HG03280 (cell line): ENCODE data around the gene PSME1.

Experiments
- ATAC-seq: cut with Tn5 transposase; IDR thresholded peaks from one replicate; pipeline ENCODE4 v1.9.1; 2021; ENCODE audit warnings: mild to moderate bottlenecking, moderate library complexity; ENCODE audit not compliant: unreplicated experiment

The PSME1 gene

DNA sequence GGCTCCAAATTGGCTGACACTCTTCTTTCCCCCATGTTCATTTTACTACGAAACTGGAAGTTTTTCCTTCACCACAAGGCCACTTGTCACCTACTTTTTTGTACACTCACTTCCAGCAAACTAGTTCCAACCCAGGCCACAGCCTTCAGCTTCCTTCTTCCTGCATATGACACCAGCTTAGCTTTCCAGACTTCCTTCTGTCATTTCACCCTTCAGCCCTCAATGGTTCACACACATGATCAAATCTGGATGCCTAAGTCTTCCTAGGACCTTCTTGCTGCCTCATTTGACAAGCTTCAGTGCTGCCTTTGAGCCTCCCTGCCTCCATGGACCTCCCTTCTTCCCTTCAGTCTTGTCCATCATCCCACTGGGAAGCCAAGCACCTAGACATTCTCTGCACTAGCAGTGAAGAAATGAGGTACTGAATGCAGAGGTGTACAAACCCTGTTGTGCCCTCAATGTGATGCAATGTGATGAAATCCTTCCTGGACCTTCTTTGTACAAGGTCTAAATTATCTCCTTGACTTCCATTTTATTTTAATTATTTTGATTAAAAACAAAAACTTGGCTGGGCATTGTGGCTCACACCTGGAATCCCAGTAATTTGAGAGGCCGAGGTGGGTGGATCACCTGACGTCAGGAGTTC lies 31.6 kb downstream of the PSME1 start:
- no peak for ATAC-seq

DNA sequence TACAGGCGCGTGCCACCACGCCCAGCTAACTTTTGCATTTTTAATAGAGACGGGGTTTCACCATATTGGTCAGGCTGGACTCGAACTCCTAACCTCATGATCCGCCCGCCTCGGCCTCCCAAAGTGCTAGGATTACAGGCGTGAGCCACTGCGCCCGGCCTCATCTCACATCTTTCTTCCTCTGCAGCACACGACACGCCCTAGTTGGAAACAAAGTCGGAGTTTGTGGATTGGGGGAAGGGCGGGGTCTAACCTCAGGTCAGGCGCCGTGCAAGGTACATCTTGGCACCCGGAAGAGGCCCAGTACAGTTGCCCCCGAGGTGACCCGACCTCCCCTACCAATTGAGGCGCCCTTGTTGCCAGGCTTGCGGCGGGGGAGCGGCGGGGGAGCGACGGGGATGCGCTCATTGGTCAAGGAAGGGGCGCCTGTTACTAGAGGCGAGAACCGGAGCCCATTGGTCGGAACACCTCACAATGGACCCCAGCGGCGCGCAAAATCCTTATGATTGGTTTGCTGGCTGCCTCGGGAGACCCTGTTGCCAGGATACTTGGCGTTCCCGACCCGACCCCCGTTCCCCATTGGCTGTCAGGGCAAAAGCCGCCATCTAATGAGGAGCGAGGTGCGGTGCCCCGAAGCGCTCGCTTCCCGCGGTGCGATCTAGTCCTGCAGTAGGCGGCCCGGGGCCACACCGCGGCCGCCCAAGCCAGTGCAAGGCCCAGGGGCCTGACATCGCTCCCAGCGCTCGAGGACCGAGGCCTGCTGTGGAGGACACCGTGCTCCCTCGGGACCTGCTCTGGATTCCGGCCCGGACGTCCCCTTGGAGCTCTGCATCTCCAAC lies 35.6 kb downstream of the PSME1 start, which contains the start of gene REC8:
TSS of gene REC8 (plus strand) at position 659 of the 839 bp plus-strand sequence. CDS start 473 bp downstream, outside the sequence.
- peak; percentile 76 for ATAC-seq

GRCh38 chr14:24172261-24172860 lies 36.4 kb downstream of the PSME1 start:
- no peak for ATAC-seq

DNA sequence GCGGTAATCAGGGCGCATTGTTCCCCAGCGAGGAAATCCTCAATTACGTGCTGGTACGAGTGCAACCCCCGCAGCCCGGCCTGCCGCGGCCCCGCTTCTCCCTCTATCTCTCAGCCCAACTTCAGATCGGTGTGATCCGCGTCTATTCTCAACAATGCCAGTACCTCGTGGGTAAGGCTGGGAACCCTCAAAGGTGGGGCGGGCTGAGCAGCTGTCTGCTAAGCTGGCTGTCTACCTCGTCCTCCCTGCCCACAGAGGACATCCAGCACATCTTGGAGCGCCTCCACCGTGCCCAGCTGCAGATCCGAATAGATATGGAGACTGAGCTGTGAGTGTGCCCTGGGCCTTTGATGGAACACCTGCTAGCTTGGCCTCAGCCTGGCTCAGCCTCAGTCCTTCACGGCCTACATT lies 36.9 kb downstream of the PSME1 start:
- no peak for ATAC-seq

- ATAC-seq, result no peak
Observed at GRCh38 chr14:24176599-24176998, 40.6 kb downstream of the PSME1 start.

DNA sequence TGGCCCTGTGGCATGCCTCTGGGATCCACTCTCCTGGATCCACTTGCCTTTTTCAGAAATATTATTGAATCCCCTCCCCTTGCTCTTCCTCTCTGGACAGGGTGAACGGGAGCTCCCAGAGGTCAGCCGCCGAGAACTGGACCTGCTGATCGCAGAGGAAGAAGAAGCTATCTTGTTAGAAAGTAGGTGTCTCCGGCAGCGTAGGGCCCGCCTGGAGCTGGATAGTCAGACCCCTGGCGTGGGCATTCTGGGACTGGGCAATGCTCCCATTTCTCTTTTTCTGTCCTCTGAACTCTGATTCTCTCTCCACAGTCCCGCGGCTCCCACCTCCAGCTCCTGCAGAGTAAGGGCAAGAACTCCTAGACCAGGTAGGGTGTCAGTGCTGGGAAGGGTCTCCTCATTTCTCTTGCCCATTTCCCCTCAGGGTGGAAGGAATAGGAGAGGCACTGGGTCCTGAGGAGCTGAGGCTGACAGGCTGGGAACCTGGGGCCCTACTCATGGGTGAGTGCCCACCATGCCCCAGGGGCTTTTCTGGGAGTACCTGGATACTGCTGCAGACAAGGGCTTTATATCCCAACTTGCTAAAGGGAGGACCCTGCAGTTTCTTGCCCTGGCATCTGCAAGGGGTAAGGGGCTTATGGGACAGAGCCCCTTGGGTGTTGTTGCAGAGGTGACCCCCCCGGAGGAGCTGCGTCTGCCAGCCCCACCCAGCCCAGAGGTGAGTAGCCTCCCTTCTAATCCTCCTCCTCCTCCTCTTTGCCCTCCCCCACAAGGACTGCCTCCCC lies 41.2 kb downstream of the PSME1 start:
- no peak for ATAC-seq

DNA sequence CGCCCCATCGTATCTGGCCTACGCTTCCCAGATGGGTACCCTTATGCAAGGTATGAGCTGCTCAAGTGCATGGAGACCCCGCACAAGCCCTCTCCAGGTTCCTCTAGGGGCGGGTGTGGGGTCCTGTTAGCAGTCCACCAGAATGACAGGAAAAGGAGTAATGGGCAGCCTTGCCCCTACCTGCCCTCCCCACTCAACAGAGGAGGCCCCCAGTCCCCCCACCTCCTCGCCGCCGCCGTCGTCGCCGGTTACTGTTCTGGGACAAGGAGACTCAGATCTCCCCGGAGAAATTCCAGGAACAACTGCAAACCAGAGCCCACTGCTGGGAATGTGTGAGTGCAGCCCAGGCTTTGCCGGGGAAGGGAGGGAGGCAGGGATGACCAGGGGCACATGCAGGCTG lies 41.9 kb downstream of the PSME1 start:
- ATAC-seq, result no peak

- no peak for ATAC-seq
Observed at GRCh38 chr14:24178399-24179178, 42.6 kb downstream of the PSME1 start.

- no peak for ATAC-seq
Observed at GRCh38 chr14:24179294-24179960, 43.4 kb downstream of the PSME1 start.

GRCh38 chr14:24179961-24180796 lies 44.2 kb downstream of the PSME1 start:
- no peak for ATAC-seq

GRCh38 chr14:24181371-24182077 lies 45.5 kb downstream of the PSME1 start:
- no peak for ATAC-seq

- ATAC-seq, result no peak
Observed at GRCh38 chr14:24182110-24182882, 46.3 kb downstream of the PSME1 start.

DNA sequence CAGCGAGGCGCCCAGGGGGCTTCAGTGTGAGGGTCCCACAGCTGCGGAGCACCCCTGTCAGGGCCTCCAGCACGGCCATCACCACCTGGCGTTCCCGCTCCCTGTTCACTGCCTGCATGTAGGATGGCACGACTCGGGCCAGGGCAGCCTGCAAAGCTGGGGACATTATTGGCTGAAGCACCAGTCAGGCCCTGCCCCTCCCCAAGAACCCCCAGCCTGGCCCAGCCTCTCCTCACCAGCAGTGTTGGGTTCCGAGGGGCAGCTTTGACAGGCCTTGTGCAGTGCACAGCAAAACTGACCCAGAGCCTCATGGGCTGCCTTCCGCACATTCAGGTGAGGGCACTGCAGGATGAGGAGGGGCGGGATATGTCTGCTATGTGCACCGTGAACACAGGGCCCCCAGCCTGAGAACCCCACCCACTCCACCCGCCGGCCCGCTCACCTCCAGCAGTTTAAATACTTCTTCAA lies 47.1 kb downstream of the PSME1 start:
- ATAC-seq, result no peak

- ATAC-seq, result no peak
Observed at GRCh38 chr14:24184104-24184970, 48.3 kb downstream of the PSME1 start.

DNA sequence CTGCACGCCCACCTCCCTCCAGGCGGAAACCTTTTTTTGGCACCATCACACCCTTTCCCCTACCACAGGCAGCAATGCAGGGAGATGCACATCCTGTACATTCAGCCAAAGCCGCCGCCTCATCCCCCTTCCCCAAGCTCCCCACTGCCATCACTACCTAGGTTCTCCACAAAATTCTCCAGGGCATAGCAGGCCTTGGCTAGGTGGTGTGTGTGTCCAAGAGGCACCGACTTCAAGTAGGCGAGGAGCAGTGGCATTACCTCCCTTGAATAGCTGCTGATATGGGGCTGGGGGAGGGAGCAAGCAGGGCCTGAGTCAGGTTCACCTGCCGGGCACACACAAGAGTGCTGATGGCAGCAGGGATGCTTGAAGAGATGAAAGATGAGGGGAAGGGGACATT lies 49.0 kb downstream of the PSME1 start:
- no peak for ATAC-seq

- no peak for ATAC-seq
Observed at GRCh38 chr14:24185741-24186140, 49.7 kb downstream of the PSME1 start.
